Esophagus squamous epithelium (tissue), 4 donors: ENCODE results near the gene TMEM190.

Experiments
- POLR2A ChIP-seq, 4 donors: fragments of 450-650 bp; IDR thresholded peaks; one replicate each; pipeline ENCODE4 v1.6.1; 2017; ENCODE audit warnings: antibody characterized with exemption in 4 of 4, mild to moderate bottlenecking in 4 of 4, moderate library complexity in 3 of 4
- TF ChIP-seq, protein P1 (sequence below), 6 experiments: fragments of 450-650 bp in 4 of 6; fragments of 200-600 bp in 2 of 6; sonication (generic) in 2 of 6; IDR thresholded peaks; one replicate each; pipeline ENCODE4 v1.5.1; 2016 to 2019; ENCODE audit warnings: antibody characterized with exemption in 6 of 6, mild to moderate bottlenecking in 4 of 6, moderate library complexity in 4 of 6

- TF ChIP-seq, protein P1, sequence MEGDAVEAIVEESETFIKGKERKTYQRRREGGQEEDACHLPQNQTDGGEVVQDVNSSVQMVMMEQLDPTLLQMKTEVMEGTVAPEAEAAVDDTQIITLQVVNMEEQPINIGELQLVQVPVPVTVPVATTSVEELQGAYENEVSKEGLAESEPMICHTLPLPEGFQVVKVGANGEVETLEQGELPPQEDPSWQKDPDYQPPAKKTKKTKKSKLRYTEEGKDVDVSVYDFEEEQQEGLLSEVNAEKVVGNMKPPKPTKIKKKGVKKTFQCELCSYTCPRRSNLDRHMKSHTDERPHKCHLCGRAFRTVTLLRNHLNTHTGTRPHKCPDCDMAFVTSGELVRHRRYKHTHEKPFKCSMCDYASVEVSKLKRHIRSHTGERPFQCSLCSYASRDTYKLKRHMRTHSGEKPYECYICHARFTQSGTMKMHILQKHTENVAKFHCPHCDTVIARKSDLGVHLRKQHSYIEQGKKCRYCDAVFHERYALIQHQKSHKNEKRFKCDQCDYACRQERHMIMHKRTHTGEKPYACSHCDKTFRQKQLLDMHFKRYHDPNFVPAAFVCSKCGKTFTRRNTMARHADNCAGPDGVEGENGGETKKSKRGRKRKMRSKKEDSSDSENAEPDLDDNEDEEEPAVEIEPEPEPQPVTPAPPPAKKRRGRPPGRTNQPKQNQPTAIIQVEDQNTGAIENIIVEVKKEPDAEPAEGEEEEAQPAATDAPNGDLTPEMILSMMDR (IDR thresholded peaks at IDR 0.05) = no peak
- TF ChIP-seq POLR2A (IDR thresholded peaks at IDR 0.05) = no peak
Observed at GRCh38 chr19:55400281-55401087, 23.9 kb downstream of the TMEM190 start.
